H1 (cell line): ENCODE data around the gene IGLL1. TPM values are rescaled to one million over a fixed set of nuclear protein-coding genes. Genes with fewer than 3 reads are reported as not detected.

ENCODE experiments used
- CTCF ChIA-PET: fragments of 300-600 bp; sonication (Branson Sonifier 250); formaldehyde crosslinking; loops from one replicate; lab custom pipeline; 2021; ENCODE audit not compliant: partially characterized antibody; lab: Charles Lee
- POLR2A ChIA-PET: fragments of 300-600 bp; sonication (Branson Sonifier 250); formaldehyde crosslinking; loops from one replicate; lab custom pipeline; 2021; ENCODE audit warnings: inconsistent platforms; ENCODE audit not compliant: partially characterized antibody; lab: Charles Lee
- DNase-seq, 2 experiments: peaks; one replicate each; pipeline versions ENCODE4 v3.0.0 to v3.0.0-alpha.2; 2010 to 2022; ENCODE audit warnings: low spot score in 2 of 2, low read depth in 1 of 2, mixed read lengths in 1 of 2
- FAIRE-seq: peaks from 2 replicates; lab custom pipeline; 2011; peaks lifted over from hg19 to GRCh38; lab: Jason Lieb, UNC
- H2AFZ ChIP-seq: 2 replicates; pipeline ENCODE4 v1.8.1; 2012; ENCODE audit warnings: low read length, inconsistent platforms
- H2AK5ac ChIP-seq: 2 replicates; pipeline ENCODE4 v1.6.1; 2013; ENCODE audit warnings: low read depth, low read length
- H2BK120ac ChIP-seq: replicated peaks from 2 replicates; pipeline ENCODE3; 2013; ENCODE audit warnings: low read depth, low read length, inconsistent platforms
- H2BK12ac ChIP-seq: 2 replicates; pipeline ENCODE4 v1.6.1; 2013; ENCODE audit warnings: low read depth, low read length
- H2BK15ac ChIP-seq: 2 replicates; pipeline ENCODE4 v1.6.1; 2013; ENCODE audit warnings: low read length
- H2BK20ac ChIP-seq: 2 replicates; pipeline ENCODE4 v1.6.1; 2013; ENCODE audit warnings: low read length
- H2BK5ac ChIP-seq: 2 replicates; pipeline ENCODE4 v1.6.1; 2013; ENCODE audit warnings: low read depth, low read length
- H3K14ac ChIP-seq: 2 replicates; pipeline ENCODE4 v1.6.1; 2013; ENCODE audit warnings: inconsistent platforms; ENCODE audit not compliant: insufficient read length
- H3K18ac ChIP-seq: 2 replicates; pipeline ENCODE4 v1.6.1; 2013; ENCODE audit warnings: low read length; ENCODE audit errors: extremely low read depth
- H3K23ac ChIP-seq: 2 replicates; pipeline ENCODE4 v1.6.1; 2013; ENCODE audit warnings: inconsistent platforms; ENCODE audit not compliant: insufficient read length
- H3K23me2 ChIP-seq: 2 replicates; pipeline ENCODE4 v1.6.1; 2013; ENCODE audit warnings: low read depth, low read length
- H3K27ac ChIP-seq: 2 replicates; pipeline ENCODE4 v1.6.1; 2011; ENCODE audit warnings: low read depth, low read length, inconsistent platforms
- H3K27me3 ChIP-seq, 4 experiments: replicated peaks in 1 of 4; 1 replicate in 1 of 4; 2 replicates in 3 of 4; pipeline versions ENCODE4 v1.6.1 to v1.8.1; 2011 to 2013; ENCODE audit warnings: low read length in 3 of 4, mild to moderate bottlenecking in 3 of 4, inconsistent platforms in 2 of 4, mixed read lengths in 2 of 4, moderate library complexity in 1 of 4; ENCODE audit not compliant: control insufficient read depth in 3 of 4, insufficient read depth in 3 of 4; ENCODE audit errors: extremely low read depth in 1 of 4
- H3K36me3 ChIP-seq, 4 experiments: 2 replicates each; pipeline versions ENCODE4 v1.6.1 to v1.8.1; 2011 to 2013; ENCODE audit warnings: mild to moderate bottlenecking in 4 of 4, low read length in 3 of 4, moderate library complexity in 2 of 4, control low read depth in 1 of 4, inconsistent platforms in 1 of 4; ENCODE audit not compliant: insufficient read depth in 4 of 4, control insufficient read depth in 2 of 4
- H3K4ac ChIP-seq: replicated peaks from 2 replicates; pipeline ENCODE3; 2013; ENCODE audit warnings: low read length, low read depth, mixed read lengths, inconsistent platforms; ENCODE audit not compliant: insufficient read length
- H3K4me1 ChIP-seq, 4 experiments: replicated peaks in 1 of 4; 1 replicate in 1 of 4; 2 replicates in 3 of 4; pipeline versions ENCODE4 v1.6.1 to v1.8.1; 2011 to 2013; ENCODE audit warnings: low read length in 3 of 4, inconsistent platforms in 2 of 4, mixed read lengths in 1 of 4; ENCODE audit not compliant: insufficient read depth in 4 of 4, control insufficient read depth in 3 of 4
- H3K4me2 ChIP-seq, 2 experiments: 2 replicates each; pipeline versions ENCODE4 v1.6.1 to v1.8.1; 2011 to 2013; ENCODE audit warnings: low read depth in 2 of 2, low read length in 2 of 2, control low read depth in 1 of 2, inconsistent platforms in 1 of 2, mild to moderate bottlenecking in 1 of 2; ENCODE audit not compliant: insufficient read depth in 1 of 2
- H3K4me3 ChIP-seq, 4 experiments: fragments of 200-600, 300-600 bp in 1 of 4; sonication (generic), shearing (Covaris generic), sonication (Bioruptor Twin) in 1 of 4; 2 replicates each; pipeline versions ENCODE4 v1.5.1 to v1.8.1; 2011 to 2016; ENCODE audit warnings: low read length in 4 of 4, low read depth in 3 of 4, control low read depth in 2 of 4, inconsistent platforms in 2 of 4, mild to moderate bottlenecking in 2 of 4, mixed read lengths in 1 of 4, moderate library complexity in 1 of 4; ENCODE audit not compliant: insufficient read depth in 2 of 4; ENCODE audit errors: extremely low read depth in 1 of 4
- H3K56ac ChIP-seq: replicated peaks from 2 replicates; pipeline ENCODE3; 2013; ENCODE audit warnings: low read depth, mild to moderate bottlenecking, mixed read lengths, low read length, inconsistent platforms; ENCODE audit not compliant: insufficient read length
- H3K79me1 ChIP-seq: 2 replicates; pipeline ENCODE4 v1.6.1; 2013; ENCODE audit warnings: low read depth, low read length, control low read depth
- H3K79me2 ChIP-seq, 2 experiments: 2 replicates each; pipeline versions ENCODE4 v1.6.1 to v1.8.1; 2012 to 2013; ENCODE audit warnings: low read length in 2 of 2, mild to moderate bottlenecking in 2 of 2, inconsistent platforms in 1 of 2; ENCODE audit not compliant: insufficient read depth in 2 of 2, control insufficient read depth in 1 of 2
- H3K9ac ChIP-seq, 4 experiments: replicated peaks in 1 of 4; 1 replicate in 1 of 4; 2 replicates in 3 of 4; pipeline versions ENCODE4 v1.6.1 to v1.8.1; 2011 to 2013; ENCODE audit warnings: low read depth in 3 of 4, low read length in 3 of 4, control low read depth in 2 of 4, mild to moderate bottlenecking in 2 of 4, moderate library complexity in 2 of 4, inconsistent platforms in 1 of 4; ENCODE audit errors: extremely low read depth in 1 of 4
- H3K9me3 ChIP-seq, 2 experiments: 2 replicates each; pipeline versions ENCODE4 v1.6.1 to v1.8.1; 2012 to 2013; ENCODE audit warnings: mild to moderate bottlenecking in 2 of 2, moderate library complexity in 2 of 2, control low read depth in 1 of 2, inconsistent platforms in 1 of 2, low read depth in 1 of 2, low read length in 1 of 2, mixed read lengths in 1 of 2; ENCODE audit not compliant: insufficient read depth in 2 of 2
- H4K20me1 ChIP-seq, 2 experiments: replicated peaks in 1 of 2; 2 replicates each; pipeline versions ENCODE3 to v1.8.1; 2011 to 2013; ENCODE audit warnings: inconsistent platforms in 2 of 2, low read length in 2 of 2, mild to moderate bottlenecking in 1 of 2; ENCODE audit not compliant: insufficient read depth in 2 of 2, control insufficient read depth in 1 of 2
- H4K5ac ChIP-seq: 2 replicates; pipeline ENCODE4 v1.6.1; 2013; ENCODE audit warnings: low read length, low read depth, mixed read lengths, inconsistent platforms; ENCODE audit not compliant: insufficient read length
- H4K8ac ChIP-seq: 2 replicates; pipeline ENCODE4 v1.8.0; 2013; ENCODE audit warnings: mild to moderate bottlenecking, moderate library complexity, low read length, inconsistent platforms; ENCODE audit not compliant: insufficient read depth; ENCODE audit errors: extremely low read depth
- H4K91ac ChIP-seq: replicated peaks from 2 replicates; pipeline ENCODE3; 2013; ENCODE audit warnings: low read length, mixed read lengths, inconsistent platforms; ENCODE audit not compliant: insufficient read length
- KDM1A ChIP-seq: fragments of 200-600, 300-600 bp; sonication (generic); IDR thresholded peaks from 2 replicates; pipeline ENCODE4 v1.7.1; 2016; ENCODE audit warnings: mild to moderate bottlenecking, low read length, borderline replicate concordance
- POLR2A ChIP-seq, 2 experiments: IDR thresholded peaks; 1 replicate in 1 of 2; 2 replicates in 1 of 2; pipeline ENCODE4 v1.6.1; 2011; ENCODE audit warnings: low read depth in 2 of 2, low read length in 2 of 2, mild to moderate bottlenecking in 2 of 2; ENCODE audit errors: control extremely low read depth in 1 of 2
- YY1 ChIP-seq: IDR thresholded peaks from 2 replicates; pipeline ENCODE4 v1.6.1; 2011; ENCODE audit warnings: low read depth, mild to moderate bottlenecking, low read length
- WGBS, 2 experiments: shearing (Covaris generic) in 1 of 2; methylation state at CpG; one replicate each; pipeline versions ENCODE4 v1.1.6 to v1.1.7; 2013 to 2015; ENCODE audit warnings: low lambda C conversion rate in 2 of 2, mixed read lengths in 2 of 2, inconsistent platforms in 1 of 2, low coverage in 1 of 2, missing lambda C conversion rate in 1 of 2; ENCODE audit not compliant: insufficient replicate concordance in 2 of 2, insufficient coverage in 1 of 2, insufficient read length in 1 of 2; ENCODE audit errors: extremely low coverage in 1 of 2, missing lambda C conversion rate in 1 of 2; 5-methylcytosine and 5-hydroxymethylcytosine counted together
- polyA plus RNA-seq, 7 experiments: library from polyadenylated mRNA; depleted of rRNA in 3 of 7; stranded (reverse) in 5 of 7; unstranded in 2 of 7; fragments of >200 nt in 5 of 7; fragments of 200-250 nt in 2 of 7; gene quantifications; 1 replicate in 5 of 7; 2 replicates in 1 of 7; 4 replicates in 1 of 7; pipeline versions ENCODE4 v1.2.1 to v1.2.3, GENCODE V29; 2011 to 2013; ENCODE audit warnings: missing spikeins in 2 of 7, mixed read lengths in 2 of 7
- total RNA-seq: library from RNA; stranded (reverse); fragmentation: NEBNext Ultra II Directional; extraction: Animal tissue kit (Norgen Biotek cat#: 25700); gene quantifications from 2 replicates; pipeline ENCODE4 v1.2.1, GENCODE V29; 2021
- TF ChIP-seq, protein P1 (sequence below): IDR thresholded peaks from 2 replicates; pipeline ENCODE4 v1.6.1; 2012; ENCODE audit warnings: inconsistent platforms

Gene IGLL1
- total and polyA plus RNA-seq, 2 of the 8 experiments (the other 6 are each of a cell fraction or from before 2014, with no cell fraction given), result not detected

DNA sequence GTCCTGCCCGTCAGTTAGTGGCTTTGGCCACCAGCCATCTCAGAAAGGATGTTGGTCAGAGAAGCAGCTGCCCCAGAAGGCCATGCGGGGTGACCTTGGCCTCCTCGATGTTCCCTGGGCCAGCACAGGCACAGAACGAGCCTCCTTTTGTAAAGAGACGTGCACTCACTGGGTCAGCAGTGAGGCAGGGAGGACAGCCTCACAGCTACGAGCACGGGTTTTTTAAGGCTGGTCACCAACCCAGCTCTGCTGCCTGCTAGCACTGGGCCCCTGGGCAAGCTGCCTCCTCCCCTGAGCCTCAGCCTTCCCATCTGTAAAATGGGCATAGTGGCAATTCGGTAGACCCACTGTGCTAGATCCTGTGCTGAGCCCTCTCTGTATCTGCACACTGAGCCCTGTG is 10.8 kb downstream of the IGLL1 start:
- Histone ChIP-seq H3K4me1 (peaks cover 0 to 14% (median 10%) of the 10 kb centered on the region in 4 experiments; a peak in 6 of 7 replicates), H3K23ac (no peak overlapping the region), H3K14ac (no peak overlapping the region), H2BK20ac (no peak overlapping the region), H3K79me2 (no peaks in the 10 kb centered on the region), H3K18ac (no peak overlapping the region), H3K4ac (no peak overlapping the region), H3K36me3 (no peaks in the 10 kb centered on the region), H4K20me1 (peaks cover 0 to 3% of the 10 kb centered on the region in 2 experiments), H3K27ac (no peak overlapping the region), H3K56ac (no peak overlapping the region), H2AK5ac (no peak overlapping the region), H2AFZ (no peak overlapping the region), H3K4me2 (no peak overlapping the region), H3K9me3 (no peaks in the 10 kb centered on the region), H3K79me1 (no peaks in the 10 kb centered on the region), H4K91ac (no peak overlapping the region), H2BK120ac (no peak overlapping the region), H2BK15ac (no peak overlapping the region), H3K23me2 (peaks cover 11% of the 10 kb centered on the region; the same call in 1 of the 2 replicates), H3K9ac (no peak overlapping the region), H2BK5ac (no peak overlapping the region), H3K4me3 (no peak overlapping the region), H4K8ac (no peak overlapping the region; the same call in 1 of the 2 replicates), H4K5ac (no peak overlapping the region), H2BK12ac (no peak overlapping the region), H3K27me3 (peaks cover 4 to 40% (median 25%) of the 10 kb centered on the region in 4 experiments)
- TF ChIP-seq YY1 (no peak), POLR2A (IDR thresholded peaks at IDR 0.05; ENCODE audit: control extremely low read depth in 1 of 2, low read depth in 2 of 2, low read length in 2 of 2) (no peak), KDM1A (0 out of 2 replicates have a peak, but pooled peaks have one; percentile 20)
- TF ChIP-seq, protein P1, sequence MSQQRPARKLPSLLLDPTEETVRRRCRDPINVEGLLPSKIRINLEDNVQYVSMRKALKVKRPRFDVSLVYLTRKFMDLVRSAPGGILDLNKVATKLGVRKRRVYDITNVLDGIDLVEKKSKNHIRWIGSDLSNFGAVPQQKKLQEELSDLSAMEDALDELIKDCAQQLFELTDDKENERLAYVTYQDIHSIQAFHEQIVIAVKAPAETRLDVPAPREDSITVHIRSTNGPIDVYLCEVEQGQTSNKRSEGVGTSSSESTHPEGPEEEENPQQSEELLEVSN, result no peak
- WGBS, 2 experiments, result 90% methylated on average over 8 of the region's 8 CpGs; no CpG with 5 or more reads in 1 of the 2 experiments
- POLR2A ChIA-PET, result no interaction called here
- DNase-seq, result no peak
- no peak for FAIRE-seq
- CTCF ChIA-PET, result interaction anchor here (1.0 to 3.0 kb wide), 3 partner anchors 13 to 21 kb away, joined by 3 to 15 read pairs (median 4); no protein-coding TSS in a partner anchor
